GM04504 (cell line): ENCODE data around the gene NFYC.

Experiments
- DNase-seq: peaks from one replicate; pipeline ENCODE4 v3.0.0-alpha.2; 2012; ENCODE audit warnings: low read depth

NFYC gene

DNA sequence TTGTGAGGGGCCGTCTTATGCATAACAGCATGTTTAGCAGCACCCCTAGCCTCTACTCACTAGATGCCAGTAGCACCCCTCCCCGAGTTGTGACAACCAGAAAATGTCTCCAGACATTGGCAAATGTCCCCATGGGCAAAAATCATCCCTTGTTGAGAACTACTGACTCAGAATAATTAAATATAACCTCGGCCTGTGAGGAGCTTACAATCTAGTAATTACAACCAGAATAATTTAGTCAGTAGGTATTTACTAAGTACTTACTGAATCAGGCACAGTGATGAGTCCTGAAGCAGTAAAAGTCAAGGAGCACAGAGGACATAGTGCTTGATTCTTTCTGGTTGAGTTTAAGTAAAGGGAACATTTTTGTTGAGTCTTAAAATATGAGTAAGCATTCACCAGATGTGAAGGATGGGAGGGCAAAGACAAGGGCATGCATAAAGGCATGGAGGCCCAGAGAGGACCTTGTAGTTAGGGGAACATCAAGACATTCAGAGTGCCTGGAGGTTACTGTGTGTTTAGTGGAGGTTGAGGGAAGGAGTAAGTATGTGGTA lies 48.0 kb downstream of the NFYC start:
- DNase-seq: peak; percentile 18

DNA sequence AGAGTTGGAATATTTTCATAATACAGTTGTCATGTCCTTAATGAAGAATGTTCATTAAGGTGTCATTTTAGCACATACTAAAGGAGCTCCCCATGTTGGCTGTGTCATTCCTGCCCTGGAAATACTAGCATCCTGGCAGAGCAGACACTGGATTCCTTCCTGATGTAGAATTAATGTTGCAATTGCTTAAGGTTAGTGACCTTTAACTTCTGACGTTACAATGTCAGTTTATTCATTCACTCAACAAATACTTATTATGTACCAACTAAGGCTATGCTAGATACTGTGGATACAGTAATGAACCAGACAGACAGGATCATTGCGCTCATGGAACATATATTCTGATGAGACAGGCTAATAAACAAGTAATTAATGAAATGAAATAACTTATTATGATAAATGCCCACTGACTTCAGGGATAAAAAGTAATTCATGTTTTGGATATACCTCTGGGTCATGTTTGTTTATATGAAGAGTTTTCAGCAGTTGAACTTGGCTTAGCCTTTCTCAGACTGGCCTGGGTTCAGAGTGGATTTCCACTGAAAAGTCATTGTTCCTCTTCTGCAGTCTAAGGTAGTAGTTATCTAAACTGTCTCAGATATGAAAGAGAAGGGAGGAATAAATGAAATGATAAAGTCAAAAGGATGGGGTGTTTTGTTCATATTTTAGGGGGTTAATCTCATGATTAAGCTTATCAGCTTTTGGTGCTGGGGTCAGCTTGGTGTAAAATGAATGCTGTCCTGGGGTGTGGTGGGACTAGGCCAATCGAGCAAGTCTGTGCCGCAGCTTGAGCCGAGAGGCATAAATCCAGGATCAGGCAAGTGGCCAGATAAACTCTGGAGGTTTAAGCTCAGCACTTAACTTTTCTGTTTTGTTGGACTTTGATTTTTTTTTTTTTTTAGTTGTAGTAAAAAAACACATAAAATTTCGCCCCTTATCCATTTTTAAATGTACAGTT lies 48.8 kb downstream of the NFYC start:
- DNase-seq: no peak

DNA sequence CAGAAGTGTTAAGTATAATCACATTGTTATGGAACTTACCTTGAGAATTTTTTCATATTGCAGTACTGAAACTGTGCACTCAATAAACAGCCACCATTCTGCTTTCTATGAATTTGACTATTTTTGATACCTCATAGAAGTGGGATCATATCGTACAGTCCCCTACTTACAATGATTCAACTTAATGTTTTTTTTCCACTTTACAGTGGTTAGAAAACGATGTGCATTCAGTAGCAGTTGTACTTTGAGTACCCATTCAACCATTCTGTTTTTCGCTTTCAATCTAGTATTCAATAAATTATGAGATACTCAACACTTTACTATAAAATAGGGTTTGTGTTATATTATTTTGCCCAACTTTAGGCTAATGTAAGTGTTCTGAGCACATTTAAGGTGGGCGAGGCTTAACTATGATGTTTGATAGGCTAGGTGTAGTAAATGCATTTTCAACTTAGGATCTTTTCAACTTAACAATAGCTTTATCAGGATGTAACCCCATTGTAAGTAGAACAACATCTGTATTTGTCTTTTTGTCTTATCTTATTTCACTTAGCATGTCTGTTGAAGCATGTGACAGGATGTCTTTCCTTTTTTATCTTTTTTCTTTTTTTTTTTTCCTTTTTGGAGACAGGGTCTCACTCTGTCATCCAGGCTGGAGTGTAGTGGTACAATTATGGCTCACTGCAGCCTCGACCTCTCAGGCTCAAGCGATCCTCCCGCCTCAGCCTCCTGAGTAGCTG lies 49.7 kb downstream of the NFYC start:
- DNase-seq: no peak

DNA sequence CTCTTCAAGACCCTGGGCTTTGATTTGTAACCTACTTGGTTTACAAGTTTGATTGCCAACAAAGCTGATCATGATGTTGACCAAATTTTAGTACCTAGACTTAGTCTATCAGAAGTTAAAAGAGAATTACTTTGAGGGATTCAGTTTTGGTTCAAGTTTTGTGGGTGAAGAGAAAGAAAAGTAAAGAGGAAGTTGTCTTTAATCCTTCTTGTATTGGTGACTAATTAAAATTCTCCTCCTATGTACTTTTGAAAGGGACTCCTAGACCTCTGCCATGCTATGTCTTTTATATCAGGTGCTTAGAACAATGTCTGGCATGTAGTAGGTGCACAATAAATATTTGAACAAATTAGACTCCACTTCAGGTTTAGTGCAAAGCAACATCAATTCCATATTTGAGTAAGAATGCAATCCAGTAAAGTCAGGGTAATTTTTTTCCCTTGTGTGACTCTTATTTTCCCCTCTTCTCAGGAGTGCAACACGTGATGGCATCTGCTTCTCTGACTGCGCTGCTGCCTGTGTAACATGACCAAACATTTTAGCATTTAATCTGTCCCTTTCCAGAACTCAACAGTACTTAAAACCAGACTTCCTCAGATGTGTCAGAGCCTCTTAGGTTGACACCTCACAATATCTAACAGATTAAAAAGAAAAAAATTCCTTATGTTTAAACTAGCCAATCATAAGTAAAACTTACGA lies 51.0 kb downstream of the NFYC start:
- DNase-seq: no peak

- DNase-seq: no peak
Measured at GRCh38 chr1:40743452-40743851, 51.9 kb downstream of the NFYC start.

GRCh38 chr1:40743860-40744259 lies 52.4 kb downstream of the NFYC start:
- DNase-seq: no peak

- peak; percentile 29 for DNase-seq
Measured at GRCh38 chr1:40745176-40745575, 53.7 kb downstream of the NFYC start.

DNA sequence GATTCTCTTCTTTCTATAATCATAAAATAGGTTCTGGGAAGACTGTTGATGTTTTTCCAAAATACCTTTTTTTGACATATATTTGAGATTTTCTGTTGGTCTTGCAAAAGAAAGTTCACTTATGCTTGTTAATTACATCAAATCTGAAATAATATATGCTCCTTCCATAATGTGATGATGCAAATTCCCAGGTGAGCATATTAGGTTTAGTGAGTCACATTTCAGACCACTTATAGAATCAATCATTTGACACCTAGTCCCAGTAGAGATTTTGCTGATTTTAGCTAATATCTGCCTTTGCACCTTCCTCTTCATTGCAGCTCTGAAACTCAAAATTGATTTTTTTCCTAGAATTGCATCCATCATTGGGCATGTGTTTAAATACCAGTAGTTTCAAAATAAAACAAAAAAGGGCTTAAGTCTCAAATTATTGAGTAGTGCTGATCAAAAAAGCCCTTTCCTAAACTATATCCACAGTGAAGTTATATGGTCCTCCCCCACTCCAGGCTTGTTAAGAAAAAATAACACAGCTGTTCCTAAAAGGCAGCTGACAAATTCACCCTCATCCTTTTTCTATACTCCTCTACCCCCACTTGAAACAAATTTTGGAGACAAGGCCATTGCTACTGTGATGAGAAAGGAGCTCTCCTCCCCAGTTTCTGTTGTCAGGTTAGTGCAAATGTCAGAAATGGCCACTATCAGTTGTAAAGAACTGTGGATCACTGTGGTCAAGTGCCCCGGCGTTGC lies 55.0 kb downstream of the NFYC start:
- no peak for DNase-seq

- no peak for DNase-seq
Measured at GRCh38 chr1:40748841-40749718, 57.6 kb downstream of the NFYC start.

DNA sequence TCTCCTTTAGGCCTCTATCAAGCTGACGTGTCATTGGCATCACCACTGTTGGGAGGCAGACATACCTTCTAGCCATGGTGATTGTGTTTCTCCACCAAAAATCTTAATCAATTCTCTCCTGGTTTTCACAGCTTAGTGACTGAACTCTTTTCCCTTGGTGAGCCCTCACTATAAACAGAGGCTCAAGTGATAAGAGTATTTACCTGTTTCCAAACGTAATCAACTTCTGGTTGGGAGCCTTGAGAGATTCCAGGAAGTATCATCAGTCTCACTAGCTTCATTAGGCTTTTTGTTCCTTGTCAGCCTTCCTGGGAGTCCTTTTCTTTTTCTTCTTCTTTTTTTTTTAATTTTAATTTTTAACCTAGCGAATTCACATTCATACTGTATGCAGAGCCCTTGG lies 58.3 kb downstream of the NFYC start:
- no peak for DNase-seq

DNA sequence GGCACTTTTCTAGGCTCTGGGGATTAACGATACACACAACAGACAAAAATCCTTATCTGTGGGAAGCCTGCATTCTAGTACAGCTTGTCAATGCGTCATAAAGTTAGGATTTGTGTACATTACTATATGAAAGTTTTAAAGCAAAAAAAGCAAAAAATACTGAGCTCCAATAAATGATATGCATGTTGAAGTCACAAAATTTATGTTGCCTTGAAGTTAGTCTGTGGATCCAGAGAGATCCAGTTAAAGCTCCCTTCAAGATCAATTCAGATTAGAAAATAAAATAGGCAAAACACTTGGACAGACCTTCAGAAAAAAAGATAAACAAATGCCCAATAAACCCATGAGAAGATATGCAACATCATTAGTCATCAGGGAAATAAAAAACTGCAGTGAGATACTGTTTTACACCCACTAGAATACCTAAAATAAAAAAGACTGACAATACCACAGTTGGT lies 59.0 kb downstream of the NFYC start:
- no peak for DNase-seq

- no peak for DNase-seq
Measured at GRCh38 chr1:40751802-40752201, 60.3 kb downstream of the NFYC start.

DNA sequence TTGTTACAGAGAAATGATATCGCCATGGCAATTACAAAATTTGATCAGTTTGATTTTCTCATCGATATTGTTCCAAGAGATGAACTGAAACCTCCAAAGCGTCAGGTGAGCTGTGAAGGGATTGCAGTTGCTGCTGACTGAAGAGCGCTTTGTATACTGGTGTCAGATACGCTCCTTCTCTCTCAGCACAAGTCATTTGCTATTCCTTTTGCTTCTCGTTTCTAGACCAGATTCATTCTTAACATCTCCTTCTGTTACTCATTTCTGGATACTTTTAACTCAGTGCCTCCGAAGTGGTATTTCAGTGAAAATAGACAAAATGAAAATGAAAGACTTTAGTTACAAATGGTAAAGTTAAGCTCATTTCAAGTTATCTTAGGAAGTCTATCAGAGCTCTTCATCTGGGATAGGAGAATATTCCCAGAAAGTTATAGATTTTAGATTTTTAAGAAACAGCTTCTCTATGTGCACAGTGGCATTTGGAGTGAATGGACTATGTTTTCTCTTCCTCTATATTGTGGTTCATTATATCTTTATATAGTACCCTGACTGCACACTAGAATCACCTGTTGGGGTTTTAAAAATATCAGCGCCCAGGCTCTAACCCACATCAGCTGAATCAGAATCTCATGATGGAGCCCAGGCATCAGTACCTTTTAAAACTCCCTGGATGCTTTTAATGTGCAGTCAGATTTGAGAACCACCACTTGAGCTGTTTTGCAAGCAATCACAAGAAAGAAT lies 61.8 kb downstream of the NFYC start:
- DNase-seq: no peak

GRCh38 chr1:40754201-40754600 lies 62.7 kb downstream of the NFYC start:
- DNase-seq: no peak

- DNase-seq: no peak
Measured at GRCh38 chr1:40755067-40755466, 63.6 kb downstream of the NFYC start.

GRCh38 chr1:40756523-40756922 lies 65.0 kb downstream of the NFYC start:
- no peak for DNase-seq

DNA sequence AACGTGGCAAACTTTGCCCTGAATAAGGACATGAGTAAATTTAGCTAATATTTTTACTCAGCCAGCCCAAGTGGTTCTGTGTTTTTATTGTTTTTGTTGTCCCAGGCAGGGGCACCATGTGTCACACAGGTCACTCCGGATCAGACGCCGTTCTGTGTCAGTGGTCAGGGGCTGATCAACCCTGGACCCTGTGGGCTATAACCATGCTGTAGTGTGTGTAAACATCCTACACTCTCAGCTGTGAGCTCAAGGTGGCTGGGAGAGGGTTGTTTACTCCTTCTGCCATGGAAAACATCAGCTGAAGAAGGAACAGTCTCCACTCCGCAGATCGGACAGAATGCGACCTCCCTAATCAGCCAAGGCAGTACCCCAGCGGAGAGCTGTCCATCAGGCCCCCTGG lies 65.6 kb downstream of the NFYC start:
- DNase-seq: no peak

DNA sequence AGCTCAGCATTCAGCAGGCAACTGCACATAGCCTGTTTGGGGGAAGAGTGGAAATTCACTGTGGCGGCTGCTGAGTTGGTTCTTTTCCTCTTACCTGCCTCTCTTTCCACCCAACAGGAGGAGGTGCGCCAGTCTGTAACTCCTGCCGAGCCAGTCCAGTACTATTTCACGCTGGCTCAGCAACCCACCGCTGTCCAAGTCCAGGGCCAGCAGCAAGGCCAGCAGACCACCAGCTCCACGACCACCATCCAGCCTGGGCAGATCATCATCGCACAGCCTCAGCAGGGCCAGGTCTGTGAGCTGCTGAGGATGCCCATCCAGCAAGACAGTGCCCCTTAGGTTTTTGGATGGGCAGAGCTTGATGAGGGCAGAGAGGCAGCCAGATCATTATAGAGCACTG lies 66.5 kb downstream of the NFYC start:
- DNase-seq: no peak

- DNase-seq: no peak
Measured at GRCh38 chr1:40758578-40759343, 67.3 kb downstream of the NFYC start.
